GM18499 (cell line): ENCODE data around the gene MTARC1.
A peak's percentile ranks its signal among the peaks of the same experiment; 100 is the strongest.

Experiments used
- ATAC-seq: cut with Tn5 transposase; IDR thresholded peaks from one replicate; pipeline ENCODE4 v1.9.1; 2021; ENCODE audit warnings: moderate number of reproducible peaks; ENCODE audit not compliant: insufficient read depth, unreplicated experiment

MTARC1 gene

DNA sequence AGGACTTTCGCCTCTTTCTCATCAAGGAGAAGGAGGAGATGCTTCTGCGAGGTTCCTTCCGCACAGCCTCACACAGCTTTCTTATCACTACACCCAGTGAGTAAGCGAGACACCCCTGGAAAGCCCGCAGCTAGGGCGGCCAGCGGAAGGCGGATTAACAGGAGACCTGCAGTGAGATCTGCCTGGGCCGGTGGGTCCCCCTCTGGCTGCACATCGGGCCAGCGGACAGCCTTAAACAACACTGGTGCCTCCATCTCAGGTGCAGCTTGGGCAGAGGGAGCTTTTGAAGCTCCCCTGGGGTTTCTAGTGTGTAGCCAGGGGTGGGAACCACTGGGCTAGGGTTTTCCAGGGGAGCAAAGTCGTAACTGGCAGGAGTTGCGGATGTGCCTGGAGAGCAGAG lies 17.5 kb upstream of the MTARC1 start:
- no peak for ATAC-seq

DNA sequence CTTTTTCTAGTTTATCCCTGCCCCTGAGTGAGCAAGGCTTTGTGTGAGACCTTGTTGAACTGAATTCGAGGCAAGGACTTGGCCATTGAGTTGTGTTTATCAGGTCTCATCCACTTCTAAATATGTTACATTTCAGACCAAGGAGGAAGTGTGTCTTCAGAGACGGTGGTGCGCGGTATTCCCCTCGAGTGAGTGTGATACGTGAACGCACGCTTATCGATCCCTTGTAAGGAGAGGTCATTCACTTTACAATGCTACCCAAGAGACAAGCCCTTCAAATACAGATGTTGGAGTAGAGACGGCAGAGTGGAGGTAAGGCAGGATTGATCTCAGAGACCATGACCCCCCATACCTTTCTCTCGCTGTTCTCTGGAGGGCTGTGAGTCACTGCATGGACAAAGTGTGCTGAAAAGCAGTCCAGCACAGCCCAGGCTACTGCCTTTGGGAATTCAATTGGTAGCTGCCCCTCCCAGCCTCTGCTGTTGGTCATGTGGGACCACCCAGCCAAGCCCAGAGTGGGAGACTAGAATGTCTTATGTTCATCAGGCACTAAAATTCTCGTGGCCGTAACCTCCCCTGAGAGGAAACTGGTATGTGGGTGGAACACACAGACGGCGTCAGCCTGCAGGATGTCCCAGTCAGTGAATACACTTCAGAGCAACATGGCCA lies 16.3 kb upstream of the MTARC1 start:
- peak; percentile 45 for ATAC-seq

DNA sequence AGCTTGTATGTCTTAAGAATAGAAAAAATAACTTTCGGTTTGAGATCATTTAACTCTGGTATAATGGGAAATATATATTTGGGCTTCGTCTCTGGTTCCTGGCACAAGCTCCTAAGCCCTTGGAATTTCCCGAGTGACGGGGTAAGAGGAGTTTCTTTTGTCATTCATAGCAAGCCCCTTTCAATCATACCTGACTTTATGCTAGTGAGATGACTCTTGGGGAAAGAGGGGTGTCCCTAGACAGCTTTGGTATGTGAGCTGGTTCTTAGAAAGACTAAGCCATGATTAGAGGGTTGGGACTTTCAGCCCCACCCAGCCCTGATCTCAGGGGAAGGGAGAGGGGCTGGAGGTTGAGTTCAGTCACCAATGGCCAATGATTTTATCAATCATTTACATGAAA lies 13.9 kb upstream of the MTARC1 start:
- no peak for ATAC-seq

DNA sequence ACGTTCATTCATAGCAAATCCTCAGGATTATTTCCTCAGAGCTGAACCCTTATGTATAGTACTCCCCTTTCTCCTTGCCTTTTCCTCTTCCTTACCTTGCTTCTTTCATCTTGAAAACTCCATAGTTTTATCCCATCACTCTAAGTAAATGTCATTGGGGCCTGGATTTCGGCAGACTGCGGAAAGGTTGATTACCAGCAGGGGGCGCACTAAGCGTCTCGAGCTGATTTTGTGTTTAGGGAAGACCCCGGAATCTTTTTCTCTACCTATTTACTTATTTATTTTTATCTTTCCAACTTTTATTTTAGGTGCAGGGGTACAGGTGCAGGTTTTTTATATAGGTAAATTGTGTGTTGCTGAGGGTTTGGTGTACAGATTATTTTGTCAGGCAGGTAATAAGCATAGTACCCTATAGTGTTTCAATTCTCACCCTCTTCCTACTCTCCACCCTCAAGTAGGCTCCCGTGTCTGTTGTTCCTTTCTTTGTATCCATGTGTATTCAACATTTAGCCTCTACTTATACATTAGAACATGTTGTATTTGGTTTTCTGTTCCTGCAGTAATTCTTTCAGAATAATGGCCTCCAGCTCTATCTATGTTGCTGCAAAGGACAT lies 11.4 kb upstream of the MTARC1 start:
- ATAC-seq, result no peak

DNA sequence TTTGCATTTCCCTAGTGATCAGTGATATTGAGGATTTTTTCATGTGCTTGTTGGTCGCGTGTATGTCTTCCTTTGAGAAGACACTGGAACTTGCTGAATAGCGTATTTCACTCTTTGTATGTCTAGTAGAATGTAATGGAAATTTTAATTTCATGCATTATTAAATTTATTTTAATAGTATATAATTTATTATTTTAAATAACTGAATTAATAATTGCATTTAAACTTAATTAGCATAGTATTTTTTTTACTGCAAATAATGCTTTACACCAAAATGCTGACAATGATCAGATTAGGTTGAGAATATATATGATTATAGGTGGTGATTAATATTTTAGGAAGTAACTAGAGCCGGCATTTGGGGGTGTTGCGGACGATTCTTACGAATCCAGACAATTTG lies 10.5 kb upstream of the MTARC1 start:
- ATAC-seq, result no peak

DNA sequence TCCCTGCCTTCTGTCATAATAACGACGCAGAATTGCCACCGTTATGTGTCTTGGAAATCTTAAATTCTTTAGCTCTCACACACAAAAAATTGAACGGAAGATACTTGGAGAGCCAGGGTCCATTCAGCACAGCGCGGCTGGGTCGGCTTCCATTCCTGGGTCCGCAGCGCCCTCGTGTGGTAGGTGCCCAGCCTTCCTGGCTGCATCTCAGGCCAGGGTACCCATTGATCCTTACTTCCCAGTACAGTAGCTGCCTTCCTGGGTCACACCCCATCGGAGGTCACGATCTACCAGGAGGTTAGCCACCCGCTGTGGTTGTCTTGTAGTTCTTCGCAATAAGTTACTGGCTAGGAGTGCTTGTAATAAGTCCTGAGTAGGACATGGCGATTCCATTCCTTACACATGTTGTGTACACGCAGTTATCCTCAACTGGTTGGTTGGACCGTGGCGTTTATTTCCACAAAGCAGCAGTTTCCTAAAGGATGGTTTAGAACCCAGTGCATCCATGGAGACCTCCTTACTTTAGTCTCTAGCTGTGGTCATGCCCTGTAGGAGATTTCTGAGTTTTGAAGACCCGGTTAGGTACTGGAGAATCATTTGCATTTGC lies 9.9 kb upstream of the MTARC1 start:
- no peak for ATAC-seq

DNA sequence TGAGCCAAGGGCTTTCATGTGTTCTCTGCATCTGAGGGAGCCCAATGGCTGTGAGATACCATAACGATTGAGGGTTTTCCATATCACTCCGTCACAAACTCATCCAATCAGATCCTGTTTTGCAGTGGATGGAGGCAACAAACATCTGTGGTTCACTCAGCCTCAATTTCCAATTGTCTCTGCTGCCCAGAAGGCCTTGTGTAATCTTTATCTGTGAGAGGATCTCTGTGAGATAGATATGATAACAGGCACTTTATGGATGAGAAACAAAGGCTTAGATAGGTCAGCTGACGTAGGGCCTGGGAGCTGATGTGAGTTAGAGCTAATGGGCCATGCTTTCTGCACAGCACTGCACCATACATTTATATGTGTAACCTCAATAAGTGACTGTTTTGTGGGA lies 3.3 kb upstream of the MTARC1 start:
- no peak for ATAC-seq

DNA sequence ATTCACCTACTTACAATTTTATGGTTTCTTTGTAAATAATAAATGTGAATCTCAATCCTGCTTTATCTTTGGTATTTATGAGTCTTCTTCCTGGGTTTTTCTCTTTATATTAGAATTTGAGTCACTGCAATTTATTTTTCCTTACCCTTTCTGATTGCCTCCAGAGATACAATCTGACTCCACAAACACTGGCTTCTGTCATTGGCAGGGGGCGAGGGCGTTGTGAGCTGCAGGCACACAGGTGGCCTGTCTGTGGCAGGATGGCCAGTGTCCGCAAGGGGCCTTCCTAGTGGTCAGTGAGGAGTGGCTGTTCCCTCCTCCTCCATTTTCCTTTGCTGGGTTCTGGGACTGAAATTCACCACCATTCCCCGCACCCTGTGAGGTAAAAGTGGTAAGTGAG lies 2.0 kb upstream of the MTARC1 start:
- ATAC-seq, result no peak

DNA sequence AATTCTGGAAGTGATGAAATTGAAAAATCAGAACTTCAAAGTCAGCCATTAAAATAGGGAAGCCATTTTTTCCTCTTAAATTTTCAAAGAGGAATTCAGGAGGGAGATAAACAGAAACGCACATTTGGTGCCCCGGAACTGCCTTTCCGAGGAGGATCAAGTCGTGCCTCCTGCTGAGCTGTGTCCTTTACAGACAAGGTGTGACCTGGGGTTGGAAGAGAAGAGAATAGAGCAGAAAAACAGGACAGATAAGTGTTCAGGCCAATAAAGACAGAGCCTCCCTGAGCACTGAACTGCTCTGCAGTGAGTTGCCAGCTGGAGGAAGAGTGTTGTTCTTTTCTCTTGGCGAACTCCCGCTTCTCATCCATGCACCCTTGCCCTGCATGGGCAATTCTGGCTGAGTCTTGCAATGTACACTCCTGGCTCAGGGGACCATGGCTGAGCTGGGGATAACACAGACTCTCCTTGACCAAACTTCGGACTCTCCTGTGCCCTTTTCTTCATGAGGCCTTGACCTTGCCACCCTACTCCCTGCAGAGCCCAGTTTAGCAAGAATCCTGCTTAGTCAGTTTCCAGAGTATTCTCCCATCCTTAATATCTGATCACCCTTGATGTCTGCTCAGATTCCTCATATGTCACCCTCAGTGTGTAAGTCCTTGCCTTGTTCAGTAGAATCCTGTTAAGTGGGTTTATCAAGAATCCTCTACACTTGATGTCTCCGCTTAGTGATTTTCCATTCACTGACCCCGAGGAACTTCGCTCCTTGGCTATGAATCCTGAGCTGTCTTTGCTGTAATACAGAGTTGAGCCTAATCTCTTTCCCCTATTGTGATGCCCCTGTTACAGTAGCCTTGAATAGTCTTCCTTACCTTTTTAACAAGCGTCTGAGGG lies 1.3 kb upstream of the MTARC1 start:
- no peak for ATAC-seq

DNA sequence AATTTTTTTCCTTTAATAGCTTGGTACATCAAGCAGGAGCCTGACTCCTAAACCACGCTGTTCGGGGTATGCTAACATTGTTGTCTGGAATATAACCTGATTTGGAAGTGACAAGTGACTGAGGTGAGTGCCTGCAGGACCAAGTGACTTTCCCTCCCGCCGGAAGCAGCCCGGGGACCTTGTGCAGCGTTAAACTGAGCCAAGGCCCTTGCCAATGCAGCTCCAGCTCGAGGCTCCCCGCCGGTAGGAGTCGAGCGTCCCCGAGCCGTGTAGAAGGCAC lies 716 bp upstream of the MTARC1 start:
- no peak for ATAC-seq

DNA sequence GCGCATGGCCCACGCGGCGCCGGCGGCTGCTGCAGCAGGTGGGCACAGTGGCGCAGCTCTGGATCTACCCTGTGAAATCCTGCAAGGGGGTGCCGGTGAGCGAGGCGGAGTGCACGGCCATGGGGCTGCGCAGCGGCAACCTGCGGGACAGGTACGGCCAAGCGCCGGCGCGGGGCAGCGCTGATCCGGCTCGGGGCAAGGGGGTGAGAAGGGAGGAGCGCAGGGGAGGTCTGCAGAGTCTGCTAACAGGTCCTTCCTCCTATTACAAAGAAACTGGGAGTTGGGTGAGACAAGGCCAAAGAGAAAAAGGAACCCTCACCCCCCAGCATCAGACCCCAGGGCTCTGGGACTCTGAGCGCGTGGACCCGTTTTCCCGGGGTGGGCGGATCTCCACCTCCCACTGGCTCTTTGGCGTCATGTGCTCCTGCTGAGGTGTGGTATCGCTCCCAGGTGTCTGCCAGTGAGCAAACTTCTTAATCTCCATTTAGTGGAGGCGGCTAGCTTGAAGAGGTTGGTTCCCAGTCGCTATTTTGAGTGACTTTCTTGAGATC lies 431 bp downstream of the MTARC1 start:
- peak; percentile 24 for ATAC-seq

DNA sequence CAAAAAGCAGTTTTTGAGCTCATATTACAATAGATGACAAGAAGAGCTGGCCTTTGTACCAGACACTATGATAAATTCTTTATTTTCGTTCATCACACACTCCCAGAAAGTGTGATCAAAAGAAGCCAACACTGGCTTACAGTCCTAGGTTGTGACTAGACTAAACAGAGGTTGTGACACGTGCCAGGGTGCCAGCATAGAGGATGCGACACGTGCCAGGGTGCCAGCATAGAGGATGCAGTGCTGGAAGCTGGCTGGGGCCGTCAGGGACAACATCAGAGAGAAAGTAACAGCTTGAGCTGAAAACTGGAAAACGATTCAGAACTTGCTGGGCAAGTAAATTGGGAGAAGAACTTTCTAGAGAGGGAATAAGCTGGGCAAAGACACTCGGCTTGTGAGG lies 2.2 kb downstream of the MTARC1 start:
- ATAC-seq, result no peak

DNA sequence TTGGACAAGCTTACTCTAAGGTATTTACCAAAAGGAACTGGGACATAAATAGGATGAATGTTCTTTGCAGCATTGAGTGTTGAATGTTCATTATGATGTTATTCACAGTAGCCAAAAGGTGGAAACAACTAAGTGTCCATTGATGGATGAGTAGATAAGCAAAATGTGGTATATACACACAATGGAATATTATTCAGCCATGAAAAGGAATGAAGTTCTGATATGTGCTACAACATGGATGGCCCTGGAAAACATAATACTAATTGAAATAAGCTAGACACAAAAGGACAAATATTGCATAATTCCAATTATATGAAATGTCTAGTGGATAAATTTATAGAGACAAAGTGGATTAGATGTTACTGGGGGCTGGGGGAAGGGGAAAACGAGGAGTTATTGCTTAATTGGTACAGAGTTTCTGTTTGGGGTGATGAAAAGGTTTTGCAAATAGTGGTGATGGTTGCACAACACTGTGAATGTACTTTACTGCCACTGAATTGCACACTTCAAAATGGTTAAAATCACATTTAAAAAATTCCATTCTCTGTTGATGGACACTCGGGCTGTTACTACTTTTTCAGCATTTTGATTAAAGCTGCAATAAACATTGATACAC lies 2.9 kb downstream of the MTARC1 start:
- no peak for ATAC-seq

DNA sequence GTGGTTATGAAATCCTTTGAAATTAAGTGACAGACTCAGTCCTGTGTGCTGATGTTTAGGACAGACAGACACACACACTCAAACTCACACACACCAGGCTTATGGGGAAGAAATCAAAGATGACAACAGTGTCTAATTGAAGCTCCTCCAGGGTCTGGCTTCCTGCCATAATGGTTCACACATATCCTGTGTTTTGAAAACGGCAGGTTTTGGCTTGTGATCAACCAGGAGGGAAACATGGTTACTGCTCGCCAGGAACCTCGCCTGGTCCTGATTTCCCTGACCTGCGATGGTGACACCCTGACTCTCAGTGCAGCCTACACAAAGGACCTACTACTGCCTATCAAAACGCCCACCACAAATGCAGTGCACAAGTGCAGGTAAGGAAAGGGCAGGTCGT lies 4.6 kb downstream of the MTARC1 start:
- no peak for ATAC-seq

DNA sequence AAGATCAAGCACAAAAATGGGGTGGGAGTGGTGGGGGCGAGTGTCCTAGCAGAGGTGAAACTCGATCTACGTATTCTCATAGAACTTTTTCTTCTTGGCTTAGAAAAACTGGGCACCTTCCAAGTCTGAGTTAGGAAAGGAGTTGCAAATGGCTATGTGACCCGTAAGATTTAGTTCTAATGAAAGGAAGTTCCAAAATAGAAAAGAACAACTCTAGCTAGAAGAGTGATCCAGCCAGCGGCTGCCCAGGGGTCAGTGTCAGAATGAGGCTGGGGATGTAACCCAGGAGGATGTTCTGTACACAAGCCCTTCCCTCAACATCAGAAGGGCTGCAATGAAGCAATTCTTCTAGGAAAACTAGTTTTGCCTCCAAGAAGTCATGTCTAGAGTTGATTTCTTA lies 5.2 kb downstream of the MTARC1 start:
- ATAC-seq, result no peak

DNA sequence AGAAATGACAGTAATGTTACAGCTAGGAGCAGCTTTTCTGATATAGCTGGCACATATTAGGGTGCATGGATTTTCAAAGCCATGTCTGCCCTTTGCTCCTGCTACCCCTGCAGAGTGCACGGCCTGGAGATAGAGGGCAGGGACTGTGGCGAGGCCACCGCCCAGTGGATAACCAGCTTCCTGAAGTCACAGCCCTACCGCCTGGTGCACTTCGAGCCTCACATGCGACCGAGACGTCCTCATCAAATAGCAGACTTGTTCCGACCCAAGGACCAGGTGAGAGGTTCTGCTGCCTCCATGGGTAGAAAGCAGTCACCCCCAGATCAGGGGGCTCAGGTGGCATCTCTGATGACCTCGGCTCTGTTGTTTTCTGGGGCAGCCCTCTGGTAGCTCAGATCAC lies 9.8 kb downstream of the MTARC1 start:
- no peak for ATAC-seq

DNA sequence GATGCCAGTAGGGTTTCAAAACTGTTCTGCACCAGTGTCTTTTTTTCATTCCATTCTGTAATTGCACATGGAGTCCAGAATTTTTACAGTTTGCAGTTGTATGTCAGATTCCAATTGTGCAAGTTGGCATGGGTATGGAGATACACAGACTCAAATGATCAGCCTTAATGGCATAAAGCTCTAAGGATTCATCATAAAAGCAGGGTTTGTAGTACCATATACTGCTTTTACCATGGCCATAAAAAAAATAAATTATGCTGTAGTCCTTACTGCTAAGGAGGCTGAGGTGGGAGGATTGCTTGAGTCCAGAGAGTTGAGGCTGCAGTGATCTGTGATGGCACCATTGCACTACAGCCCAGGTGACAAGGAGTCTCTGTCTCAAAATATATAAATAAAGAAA lies 10.3 kb downstream of the MTARC1 start:
- ATAC-seq, result no peak

DNA sequence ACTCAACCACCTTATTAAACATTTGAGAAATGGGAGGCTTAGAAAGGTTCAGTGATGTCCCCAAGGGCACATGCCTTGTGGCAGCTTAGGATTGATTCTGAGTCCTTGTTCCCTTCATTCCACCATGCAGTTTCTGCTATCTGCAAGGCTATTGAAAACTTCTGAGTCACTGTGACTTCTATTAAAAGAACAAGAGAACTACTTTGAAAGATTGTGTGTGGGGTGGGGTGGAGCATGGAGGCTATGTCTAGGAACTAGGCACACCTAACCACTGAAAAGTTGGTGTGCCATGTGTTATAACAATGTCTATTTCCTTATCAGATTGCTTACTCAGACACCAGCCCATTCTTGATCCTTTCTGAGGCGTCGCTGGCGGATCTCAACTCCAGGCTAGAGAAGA lies 10.8 kb downstream of the MTARC1 start:
- no peak for ATAC-seq

DNA sequence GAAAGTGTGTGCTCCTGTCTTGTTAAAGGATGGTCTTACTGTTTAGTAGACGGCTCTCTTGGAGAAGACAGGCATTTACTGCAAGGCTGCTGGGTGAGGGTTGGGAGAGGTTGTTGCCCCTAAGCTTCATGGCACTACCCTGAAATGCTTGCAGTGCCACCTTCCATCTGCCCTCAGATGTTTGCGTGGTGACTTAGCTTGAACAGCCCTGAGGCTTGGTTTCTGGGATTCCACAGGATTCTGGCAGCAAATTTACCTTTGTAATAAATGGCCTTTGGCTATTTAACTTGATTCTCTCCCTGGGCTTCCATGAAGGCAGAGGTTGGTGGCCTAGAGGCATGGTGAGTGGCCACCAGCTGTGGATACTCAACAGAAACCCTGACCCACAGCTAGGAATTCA lies 11.6 kb downstream of the MTARC1 start:
- no peak for ATAC-seq

DNA sequence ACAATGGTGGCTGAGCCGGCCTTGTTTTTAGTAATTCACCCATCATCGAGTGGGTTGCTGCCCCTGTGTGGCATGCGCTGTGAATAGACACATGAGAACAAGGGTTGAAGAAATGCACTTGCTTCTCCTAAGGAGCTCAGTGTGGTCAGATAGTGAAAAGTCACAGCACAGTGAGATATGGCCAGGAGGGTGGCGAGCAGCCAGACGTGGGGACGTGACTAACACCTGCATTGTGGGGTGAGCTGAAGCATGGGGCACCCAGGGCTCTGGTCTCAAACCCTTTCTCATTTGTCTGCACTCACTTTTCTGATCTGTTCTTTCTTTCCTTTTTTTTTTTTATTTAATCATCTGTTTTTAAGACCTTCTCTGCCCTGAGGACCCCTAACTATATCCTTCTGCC lies 13.5 kb downstream of the MTARC1 start:
- no peak for ATAC-seq
